Fibroblast of pulmonary artery (primary cell): ENCODE data around the gene SPIRE1.
"Not testable (repeated sequence)": the region's sequence is repeated elsewhere in the genome, so short reads cannot be mapped to it uniquely, and the experiment has no call there.

ENCODE experiments used
- DNase-seq: peaks from one replicate; pipeline ENCODE4 v3.0.0-alpha.2; 2010; ENCODE audit warnings: low read depth
- H3K4me3 ChIP-seq: replicated peaks from 2 replicates; pipeline ENCODE4 v1.5.1; 2011; ENCODE audit warnings: low read depth, mild to moderate bottlenecking, control low read depth, low read length, moderate library complexity
- CTCF ChIP-seq: IDR thresholded peaks from 2 replicates; pipeline ENCODE4 v1.5.1; 2011; ENCODE audit warnings: mild to moderate bottlenecking, control low read depth, low read length, inconsistent platforms; ENCODE audit errors: missing control alignments

The SPIRE1 gene

GRCh38 chr18:12422936-12423335, 235.0 kb downstream of the SPIRE1 start:
- peak; percentile 2 for TF ChIP-seq CTCF
- DNase-seq: no peak
- H3K4me3 ChIP-seq: no peak overlapping the region

DNA sequence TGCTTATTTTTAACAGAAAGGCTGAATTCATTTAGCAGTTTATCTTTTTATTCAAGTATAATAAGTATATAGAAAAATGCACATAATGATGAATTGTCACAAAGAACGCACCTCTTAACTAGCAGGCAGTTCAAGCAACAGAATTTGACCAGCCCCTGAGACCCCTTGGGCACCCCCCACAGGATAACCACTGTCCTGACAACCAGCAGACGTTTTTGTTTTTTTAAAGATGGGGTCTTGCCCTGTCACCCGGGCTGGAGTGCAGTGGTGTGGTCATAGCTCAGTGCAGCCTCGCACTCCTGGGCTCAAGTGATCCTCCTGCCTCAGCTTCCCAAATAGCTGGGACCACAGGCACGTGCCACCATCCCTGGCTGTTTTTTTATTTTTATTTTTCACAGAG, 236.2 kb downstream of the SPIRE1 start:
- H3K4me3 ChIP-seq: no peak overlapping the region
- DNase-seq: no peak
- no peak for TF ChIP-seq CTCF

GRCh38 chr18:12420821-12421421, 237.0 kb downstream of the SPIRE1 start:
- TF ChIP-seq CTCF: no peak
- H3K4me3 ChIP-seq: no peak overlapping the region
- no peak for DNase-seq

- DNase-seq: no peak
- TF ChIP-seq CTCF: no peak
- no peak overlapping the region for H3K4me3 ChIP-seq
Measured at GRCh38 chr18:12417687-12418086, 240.2 kb downstream of the SPIRE1 start.

GRCh38 chr18:12416098-12416729, 241.7 kb downstream of the SPIRE1 start:
- no peak overlapping the region for H3K4me3 ChIP-seq
- no peak for TF ChIP-seq CTCF
- no peak for DNase-seq

DNA sequence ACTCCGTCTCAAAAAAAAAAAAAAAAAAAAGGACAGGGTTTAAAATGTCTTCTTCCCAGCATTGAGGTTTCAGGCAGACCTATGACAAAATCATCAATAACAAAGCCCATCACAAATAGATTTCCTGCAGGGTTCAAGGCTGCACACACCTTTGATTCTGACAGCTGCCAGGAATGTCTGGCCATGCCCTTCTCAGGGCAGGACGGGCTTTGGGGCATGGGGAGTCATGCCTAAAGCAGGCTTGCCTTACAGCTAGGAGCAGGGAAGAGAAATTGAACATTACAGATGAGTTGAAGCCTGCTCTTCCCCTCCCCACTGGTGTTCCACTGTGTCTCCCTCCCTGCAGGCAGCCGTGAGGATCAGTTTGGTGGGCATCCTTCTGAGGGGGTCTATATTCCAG, 246.5 kb downstream of the SPIRE1 start:
- H3K4me3 ChIP-seq: no peak overlapping the region
- no peak for TF ChIP-seq CTCF
- DNase-seq: no peak

- DNase-seq: not testable (repeated sequence)
Measured at GRCh38 chr18:12410747-12411146, 247.2 kb downstream of the SPIRE1 start.

More at GRCh38 chr18:12410747-12411146, 247.2 kb downstream of the SPIRE1 start:
- H3K4me3 ChIP-seq: not testable (repeated sequence)
